RWPE1 (cell line): ENCODE measurements around the gene ZNF462.
A peak's percentile ranks its signal among the peaks of the same experiment; 100 is the strongest.

Experiments used
- CTCF ChIA-PET: fragments of 350-600 bp; sonication (Branson Sonifier 250); formaldehyde crosslinking; extraction: SDS; loops from one replicate; lab custom pipeline; 2021; lab: Yijun Ruan, JAX
- POLR2A ChIA-PET: fragments of 400-600 bp; formaldehyde crosslinking; extraction: SDS; loops from one replicate; lab custom pipeline; 2020; ENCODE audit warnings: antibody characterized with exemption; ENCODE audit not compliant: low non-redundant PET; lab: Yijun Ruan, JAX
- DNase-seq: peaks from one replicate; pipeline ENCODE4 v3.0.0; 2012; ENCODE audit warnings: low spot score
- H3K27ac ChIP-seq: fragments of 450-650 bp; 2 replicates; pipeline ENCODE4 v1.5.1; 2017
- TF ChIP-seq, protein P1 (sequence below): fragments of 450-650 bp; conservative IDR thresholded peaks from 2 replicates; pipeline ENCODE4 v1.5.1; 2017; ENCODE audit warnings: low read depth, mild to moderate bottlenecking

ZNF462 gene

DNA sequence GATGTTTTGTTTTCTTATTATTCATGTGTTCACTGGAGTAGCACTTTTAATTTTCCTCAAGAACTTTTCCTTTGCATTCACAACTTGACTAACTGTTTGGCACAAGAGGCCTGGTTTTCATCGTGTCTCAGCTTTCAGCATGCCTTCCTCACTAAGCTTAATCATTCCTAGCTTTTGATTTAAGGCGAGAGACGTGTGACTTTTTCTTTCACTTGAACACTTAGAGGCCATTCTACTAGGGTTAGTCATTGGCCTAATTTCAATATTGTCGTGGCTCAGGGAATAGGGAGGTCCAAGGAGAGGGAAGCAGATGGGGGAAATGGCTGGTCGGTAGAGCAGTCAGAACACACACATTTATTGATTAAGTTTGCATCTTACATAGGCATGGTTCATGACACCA is 94.0 kb downstream of the ZNF462 start:
- POLR2A ChIA-PET, result no interaction called here
- CTCF ChIA-PET, result interaction anchor here (0.7 kb wide), 1 partner anchor 15 kb away, joined by 3 read pairs; no protein-coding TSS in a partner anchor
- TF ChIP-seq, protein P1, sequence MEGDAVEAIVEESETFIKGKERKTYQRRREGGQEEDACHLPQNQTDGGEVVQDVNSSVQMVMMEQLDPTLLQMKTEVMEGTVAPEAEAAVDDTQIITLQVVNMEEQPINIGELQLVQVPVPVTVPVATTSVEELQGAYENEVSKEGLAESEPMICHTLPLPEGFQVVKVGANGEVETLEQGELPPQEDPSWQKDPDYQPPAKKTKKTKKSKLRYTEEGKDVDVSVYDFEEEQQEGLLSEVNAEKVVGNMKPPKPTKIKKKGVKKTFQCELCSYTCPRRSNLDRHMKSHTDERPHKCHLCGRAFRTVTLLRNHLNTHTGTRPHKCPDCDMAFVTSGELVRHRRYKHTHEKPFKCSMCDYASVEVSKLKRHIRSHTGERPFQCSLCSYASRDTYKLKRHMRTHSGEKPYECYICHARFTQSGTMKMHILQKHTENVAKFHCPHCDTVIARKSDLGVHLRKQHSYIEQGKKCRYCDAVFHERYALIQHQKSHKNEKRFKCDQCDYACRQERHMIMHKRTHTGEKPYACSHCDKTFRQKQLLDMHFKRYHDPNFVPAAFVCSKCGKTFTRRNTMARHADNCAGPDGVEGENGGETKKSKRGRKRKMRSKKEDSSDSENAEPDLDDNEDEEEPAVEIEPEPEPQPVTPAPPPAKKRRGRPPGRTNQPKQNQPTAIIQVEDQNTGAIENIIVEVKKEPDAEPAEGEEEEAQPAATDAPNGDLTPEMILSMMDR, result no peak
- no peak for DNase-seq
- H3K27ac ChIP-seq, result no peak overlapping the region

DNA sequence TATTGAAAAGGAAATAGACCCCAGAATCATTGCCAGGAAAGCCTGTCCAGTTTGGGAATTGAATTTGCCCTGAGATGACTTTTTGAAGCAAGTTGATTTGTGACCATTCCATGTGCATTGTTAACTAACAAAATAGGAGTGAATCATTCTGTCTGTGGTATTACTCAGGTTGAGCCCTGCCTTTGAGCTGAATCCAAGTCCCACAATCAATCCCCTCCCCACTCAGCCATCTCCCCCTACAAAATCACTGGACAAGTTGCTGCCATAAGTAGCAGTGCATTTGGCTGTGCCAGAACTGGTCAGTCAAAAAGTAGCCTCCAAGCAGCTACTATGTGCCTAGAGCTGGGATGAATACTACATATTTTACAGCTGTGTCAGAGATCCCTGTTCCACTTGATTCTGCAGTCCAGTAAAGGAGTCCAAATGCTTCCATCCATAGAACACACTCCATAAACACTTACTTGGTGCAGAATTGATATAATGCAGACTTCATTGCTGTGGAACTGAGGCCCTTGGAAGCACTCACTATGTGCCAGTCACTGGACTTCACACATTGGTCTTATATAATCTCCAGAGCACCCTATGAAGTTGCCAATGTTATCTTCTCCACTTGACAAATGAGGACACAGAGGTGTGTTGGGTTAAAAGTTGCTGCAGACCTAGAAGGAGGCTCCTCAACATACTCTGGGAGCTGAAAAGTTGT is 96.1 kb downstream of the ZNF462 start:
- ChIA-PET POLR2A (no interaction called here), CTCF (interaction anchor here (0.5 to 0.7 kb wide), 3 partner anchors 35 to 413 kb away, joined by 3 read pairs; no protein-coding TSS in a partner anchor)
- DNase-seq, result peak; percentile 35
- no peak overlapping the region for H3K27ac ChIP-seq
- TF ChIP-seq, protein P1, result no peak

DNA sequence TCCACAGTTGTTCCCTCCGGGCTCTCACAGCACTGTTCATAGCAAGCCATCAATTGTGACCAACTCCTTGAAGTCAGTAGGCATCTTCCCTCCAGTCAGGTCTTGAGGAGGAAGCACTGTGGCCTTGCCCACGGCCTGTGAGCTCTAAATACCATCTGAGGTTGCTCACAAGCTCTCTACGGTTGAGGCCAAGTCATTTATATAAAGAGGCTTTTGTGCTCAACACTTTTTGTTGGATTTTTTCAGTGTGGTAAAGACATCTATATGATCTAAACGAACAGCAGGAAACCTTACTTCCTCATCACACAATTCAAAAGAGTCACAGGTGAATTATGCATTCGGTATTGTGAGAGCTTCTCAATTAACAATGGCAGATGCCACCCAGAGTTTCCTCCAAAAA is 97.3 kb downstream of the ZNF462 start:
- CTCF ChIA-PET, result interaction anchor here (0.7 kb wide), 1 partner anchor 96 kb away, joined by 3 read pairs; no protein-coding TSS in a partner anchor
- no peak overlapping the region for H3K27ac ChIP-seq
- POLR2A ChIA-PET, result no interaction called here
- TF ChIP-seq, protein P1, result no peak
- no peak for DNase-seq

DNA sequence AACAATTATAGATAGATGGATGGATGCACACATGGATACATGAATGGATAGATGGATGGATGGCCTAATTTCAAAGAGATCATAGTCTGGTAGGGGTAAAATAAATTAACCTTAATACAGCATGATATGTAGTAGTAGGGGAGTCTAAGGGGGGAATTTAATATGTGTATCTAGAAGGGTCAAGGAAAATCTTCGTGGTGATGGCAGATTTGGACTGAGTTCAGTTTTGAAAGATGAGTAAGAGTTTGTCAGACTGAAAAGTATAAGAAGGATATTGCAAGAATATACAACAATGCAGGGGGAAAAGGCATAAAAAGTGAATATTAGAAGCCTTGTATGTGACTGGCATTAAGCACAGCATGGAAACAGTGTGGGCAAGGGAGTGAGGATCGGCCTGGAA is 98.7 kb downstream of the ZNF462 start:
- no peak for DNase-seq
- TF ChIP-seq, protein P1, result no peak
- H3K27ac ChIP-seq, result no peak overlapping the region
- POLR2A ChIA-PET, result no interaction called here
- CTCF ChIA-PET, result no interaction called here

DNA sequence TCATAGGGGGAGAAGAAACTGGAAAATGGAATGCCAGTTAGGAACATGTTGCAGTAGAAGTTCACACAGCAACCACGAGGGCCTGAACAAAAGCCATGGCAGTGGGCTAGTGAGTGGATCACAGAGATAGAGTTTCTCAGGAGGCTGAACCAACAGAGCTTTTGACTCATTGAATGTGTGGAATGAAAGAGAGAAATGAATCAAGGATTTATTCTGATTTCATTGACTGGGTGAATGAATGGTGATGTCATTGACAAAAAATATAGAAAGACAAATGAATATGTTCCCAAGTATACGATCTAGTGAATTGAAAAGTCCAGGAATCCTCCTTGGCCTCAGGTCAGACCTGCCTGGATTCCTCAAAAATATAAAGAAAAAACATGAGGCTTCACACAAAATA is 99.2 kb downstream of the ZNF462 start:
- CTCF ChIA-PET, result no interaction called here
- H3K27ac ChIP-seq, result no peak overlapping the region
- POLR2A ChIA-PET, result no interaction called here
- no peak for DNase-seq
- TF ChIP-seq, protein P1, result no peak

DNA sequence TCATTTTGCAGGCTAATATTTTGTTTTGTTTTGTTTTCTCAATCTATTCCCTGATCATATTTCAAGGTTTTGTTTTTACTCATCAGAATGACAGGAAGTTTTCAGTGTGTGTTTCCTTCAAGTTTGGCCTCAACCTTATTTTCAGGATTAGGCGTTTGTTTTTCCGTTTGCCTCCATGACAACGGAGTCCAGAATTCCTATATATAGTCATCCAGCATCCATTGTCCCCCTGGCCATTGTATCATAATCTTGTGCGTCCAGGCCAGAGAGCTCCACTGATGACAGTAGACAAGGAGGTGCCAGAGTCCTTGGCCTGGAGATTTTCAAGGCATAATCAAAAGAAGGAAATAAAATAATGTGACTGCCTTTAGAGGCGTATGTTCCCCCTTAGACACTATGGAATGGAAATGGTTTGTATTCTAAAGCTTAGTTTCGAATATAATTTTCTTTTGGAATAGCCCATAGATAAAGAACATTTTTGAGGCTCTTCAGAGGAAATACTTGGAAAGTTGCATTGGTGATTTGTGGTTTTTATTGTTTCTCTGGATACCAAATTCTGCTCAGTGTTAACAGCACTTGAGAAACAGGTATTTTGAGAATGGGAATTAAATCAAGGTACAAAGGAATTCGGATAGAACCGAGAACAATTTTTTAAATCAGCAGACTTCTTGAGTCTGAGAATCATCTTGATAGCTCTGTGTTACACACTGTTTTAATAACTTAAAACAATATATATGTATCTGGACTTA is 99.8 kb downstream of the ZNF462 start:
- DNase-seq, result no peak
- ChIA-PET POLR2A (no interaction called here), CTCF (no interaction called here)
- TF ChIP-seq, protein P1, result no peak
- no peak overlapping the region for H3K27ac ChIP-seq
